PC-3 (cell line): ENCODE measurements around the gene STRIP2.

ENCODE experiments used
- EZH2 ChIP-seq: fragments of 300-600 bp; sonication (generic); IDR thresholded peaks from one replicate; pipeline ENCODE4 v1.6.1; 2017; ENCODE audit warnings: antibody characterized with exemption, mild to moderate bottlenecking, low read length; ENCODE audit not compliant: unreplicated experiment
- EZH2phosphoT487 ChIP-seq: fragments of 300-600 bp; sonication (generic); IDR thresholded peaks from 2 replicates; pipeline ENCODE4 v1.6.1; 2018; ENCODE audit warnings: mild to moderate bottlenecking, antibody characterized with exemption, low read length, borderline replicate concordance
- TF ChIP-seq, protein P1 (sequence below): fragments of 300-600 bp; sonication (generic); conservative IDR thresholded peaks from 2 replicates; pipeline ENCODE4 v1.5.1; 2017; ENCODE audit warnings: antibody characterized with exemption, low read depth, mild to moderate bottlenecking, low read length

- TF ChIP-seq EZH2 (no peak), EZH2phosphoT487 (no peak)
- TF ChIP-seq, protein P1, sequence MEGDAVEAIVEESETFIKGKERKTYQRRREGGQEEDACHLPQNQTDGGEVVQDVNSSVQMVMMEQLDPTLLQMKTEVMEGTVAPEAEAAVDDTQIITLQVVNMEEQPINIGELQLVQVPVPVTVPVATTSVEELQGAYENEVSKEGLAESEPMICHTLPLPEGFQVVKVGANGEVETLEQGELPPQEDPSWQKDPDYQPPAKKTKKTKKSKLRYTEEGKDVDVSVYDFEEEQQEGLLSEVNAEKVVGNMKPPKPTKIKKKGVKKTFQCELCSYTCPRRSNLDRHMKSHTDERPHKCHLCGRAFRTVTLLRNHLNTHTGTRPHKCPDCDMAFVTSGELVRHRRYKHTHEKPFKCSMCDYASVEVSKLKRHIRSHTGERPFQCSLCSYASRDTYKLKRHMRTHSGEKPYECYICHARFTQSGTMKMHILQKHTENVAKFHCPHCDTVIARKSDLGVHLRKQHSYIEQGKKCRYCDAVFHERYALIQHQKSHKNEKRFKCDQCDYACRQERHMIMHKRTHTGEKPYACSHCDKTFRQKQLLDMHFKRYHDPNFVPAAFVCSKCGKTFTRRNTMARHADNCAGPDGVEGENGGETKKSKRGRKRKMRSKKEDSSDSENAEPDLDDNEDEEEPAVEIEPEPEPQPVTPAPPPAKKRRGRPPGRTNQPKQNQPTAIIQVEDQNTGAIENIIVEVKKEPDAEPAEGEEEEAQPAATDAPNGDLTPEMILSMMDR, result no peak
Measured at GRCh38 chr7:129405527-129405926, 28.7 kb upstream of the STRIP2 start.
